HG03460 (cell line): ENCODE measurements around the gene SMTN.

Source experiments
- ATAC-seq: cut with Tn5 transposase; IDR thresholded peaks from one replicate; pipeline ENCODE4 v1.9.1; 2021; ENCODE audit not compliant: unreplicated experiment

The SMTN gene

GRCh38 chr22:31125521-31126117, 44.5 kb downstream of the SMTN start:
- ATAC-seq, result no peak

GRCh38 chr22:31126128-31126868, 45.2 kb downstream of the SMTN start:
- ATAC-seq, result no peak

- no peak for ATAC-seq
Measured at GRCh38 chr22:31126869-31127175, 45.7 kb downstream of the SMTN start.

GRCh38 chr22:31127181-31127772, 46.2 kb downstream of the SMTN start:
- no peak for ATAC-seq

DNA sequence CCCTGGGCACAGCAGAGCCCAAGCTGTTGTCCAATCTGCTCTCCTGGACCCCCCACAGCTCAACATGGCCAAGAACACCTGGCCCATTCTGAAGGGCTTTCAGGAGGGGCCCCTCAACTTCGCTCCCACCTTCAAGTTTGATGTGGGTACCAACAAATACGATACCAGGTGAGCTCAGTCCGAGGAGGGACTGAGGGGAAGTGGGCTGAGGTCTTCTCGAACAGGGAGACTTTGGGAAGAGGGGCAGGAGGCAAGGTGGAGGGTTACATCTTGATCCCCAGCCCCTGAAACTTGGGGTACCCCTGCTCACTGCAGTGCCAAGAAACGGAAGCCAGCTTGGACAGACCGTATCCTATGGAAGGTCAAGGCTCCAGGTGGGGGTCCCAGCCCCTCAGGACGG, 47.0 kb downstream of the SMTN start:
- no peak for ATAC-seq

DNA sequence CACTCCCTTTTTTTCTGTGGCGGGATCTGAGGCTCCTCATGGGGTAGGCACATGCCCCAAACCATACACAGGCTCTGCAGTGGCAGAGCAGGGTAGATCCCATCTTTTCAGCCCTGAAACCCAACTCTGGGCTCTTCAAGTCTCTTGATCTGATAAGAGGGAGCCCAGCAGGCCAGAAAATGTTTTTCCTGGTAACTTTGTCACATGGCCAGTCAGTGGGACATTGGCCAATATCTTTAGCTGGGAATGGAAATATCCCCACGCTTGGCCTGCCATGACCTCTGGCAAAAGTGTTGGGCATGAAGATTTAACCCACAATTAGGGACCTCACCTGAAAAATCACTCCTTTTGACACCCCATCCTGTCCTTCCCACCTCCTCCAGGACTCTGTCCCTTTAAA, 49.8 kb downstream of the SMTN start:
- ATAC-seq, result no peak

DNA sequence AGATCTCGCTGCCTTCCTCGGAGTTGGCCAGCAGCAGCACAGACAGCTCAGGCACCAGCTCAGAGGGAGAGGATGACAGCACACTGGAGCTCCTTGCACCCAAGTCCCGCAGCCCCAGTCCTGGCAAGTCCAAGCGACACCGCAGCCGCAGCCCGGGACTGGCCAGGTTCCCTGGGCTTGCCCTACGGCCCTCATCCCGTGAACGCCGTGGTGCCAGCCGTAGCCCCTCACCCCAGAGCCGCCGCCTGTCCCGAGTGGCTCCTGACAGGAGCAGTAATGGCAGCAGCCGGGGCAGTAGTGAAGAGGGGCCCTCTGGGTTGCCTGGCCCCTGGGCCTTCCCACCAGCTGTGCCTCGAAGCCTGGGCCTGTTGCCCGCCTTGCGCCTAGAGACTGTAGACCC, 52.8 kb downstream of the SMTN start:
- ATAC-seq, result no peak

GRCh38 chr22:31134688-31135087, 53.6 kb downstream of the SMTN start:
- no peak for ATAC-seq

- no peak for ATAC-seq
Measured at GRCh38 chr22:31135706-31136105, 54.6 kb downstream of the SMTN start.

DNA sequence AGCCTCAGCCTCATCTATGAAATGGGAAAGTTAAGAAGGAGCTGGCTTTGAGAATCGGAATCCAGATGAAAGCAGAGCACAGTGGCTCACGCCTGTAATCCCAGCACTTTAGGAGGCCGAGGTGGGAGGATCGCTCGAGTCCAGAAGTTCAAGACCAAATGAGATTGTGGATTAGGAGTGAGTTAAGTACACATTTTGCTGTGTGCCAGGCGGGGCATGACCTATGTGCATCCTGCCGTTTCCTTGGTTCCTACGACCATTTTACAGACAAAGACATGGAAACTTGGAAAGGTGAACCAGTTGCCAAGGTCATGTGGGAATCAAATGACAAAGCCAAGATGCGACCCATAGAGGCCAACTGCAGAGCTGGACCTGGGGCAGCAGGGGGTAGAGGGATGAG, 55.0 kb downstream of the SMTN start:
- no peak for ATAC-seq

DNA sequence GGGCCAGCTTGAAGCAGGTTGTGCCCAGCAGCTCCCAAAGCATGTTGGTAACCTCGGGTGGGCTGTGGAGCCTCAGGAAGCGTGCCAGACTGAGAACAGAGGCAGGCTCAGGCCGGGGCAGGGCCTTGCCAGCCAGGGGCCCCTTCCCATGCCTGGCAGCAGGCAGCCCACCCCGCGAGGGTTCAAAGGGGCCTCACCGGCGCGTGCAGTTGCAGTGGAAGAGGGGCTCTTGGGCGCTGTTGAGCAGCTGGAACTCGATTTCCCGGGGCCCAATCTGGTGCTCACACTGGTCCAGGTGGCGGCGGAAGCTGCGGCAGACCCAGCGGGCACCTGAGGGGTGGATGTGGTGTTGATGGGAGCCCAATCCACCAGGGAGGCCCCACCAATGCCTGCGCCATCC, 55.6 kb downstream of the SMTN start:
- ATAC-seq, result no peak

- ATAC-seq, result no peak
Measured at GRCh38 chr22:31137721-31138120, 56.6 kb downstream of the SMTN start.

DNA sequence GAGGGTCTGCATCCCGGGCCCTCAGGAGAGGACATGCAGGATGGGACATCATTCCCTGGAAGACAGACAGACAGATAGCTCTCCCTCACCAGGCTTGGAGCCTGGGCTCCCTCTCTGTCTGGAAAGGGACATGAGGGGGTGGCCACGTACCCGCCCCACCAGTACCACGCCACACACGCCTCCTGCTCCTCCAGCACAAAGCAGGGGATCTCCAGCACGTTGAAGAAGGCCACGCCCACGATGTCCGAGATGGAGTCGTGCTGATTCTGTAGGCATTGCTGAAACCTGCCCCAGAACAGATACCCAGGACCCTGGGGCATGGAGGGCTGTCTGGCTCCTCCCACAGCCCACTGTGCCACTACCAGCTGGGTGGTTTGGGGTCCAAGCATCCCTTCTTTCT, 57.0 kb downstream of the SMTN start:
- no peak for ATAC-seq

DNA sequence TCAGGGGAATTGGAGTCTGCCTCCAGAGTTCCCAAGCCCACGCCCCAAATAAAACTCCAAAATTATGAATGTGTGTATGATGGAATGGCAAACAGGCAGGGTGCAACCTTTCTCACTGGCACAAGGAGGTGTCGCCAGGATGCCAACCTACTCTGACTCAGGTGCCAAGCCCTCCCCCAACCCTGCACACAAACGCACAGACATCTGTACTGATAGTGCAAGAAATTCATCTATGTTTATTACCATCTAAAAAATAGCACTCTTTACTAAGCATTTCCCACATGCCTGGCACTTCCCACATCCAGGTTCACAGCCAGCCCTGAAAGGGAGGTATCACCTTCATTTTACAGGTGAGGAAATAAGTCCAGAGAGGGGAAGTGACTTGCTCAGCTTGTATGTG, 57.9 kb downstream of the SMTN start:
- no peak for ATAC-seq

- ATAC-seq, result no peak
Measured at GRCh38 chr22:31139866-31140716, 59.0 kb downstream of the SMTN start, which contains the start of gene PLA2G3. PLA2G3 (minus strand) TSS chr22:31140508; CDS start chr22:31140354, 154 bp downstream.

DNA sequence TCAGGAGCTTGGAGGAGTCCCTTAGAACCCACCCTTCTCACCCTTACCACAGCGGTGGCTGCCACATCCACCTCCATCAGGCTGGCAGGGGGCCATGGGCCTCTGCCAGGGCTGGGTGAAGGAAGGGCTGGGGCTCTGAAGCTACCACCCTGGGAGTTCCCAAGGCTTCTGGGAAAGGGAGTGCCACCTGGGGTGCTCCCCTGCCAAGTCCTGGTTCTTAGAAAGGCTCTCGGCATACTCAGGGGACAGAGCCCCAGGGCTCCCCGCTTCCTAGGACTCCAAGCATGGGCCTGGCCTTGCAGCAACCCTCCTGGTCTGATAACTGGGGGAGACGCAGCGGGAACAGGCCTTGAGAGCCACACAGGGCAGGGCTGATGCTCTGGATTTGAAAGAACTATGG, 59.6 kb downstream of the SMTN start:
- ATAC-seq, result no peak

DNA sequence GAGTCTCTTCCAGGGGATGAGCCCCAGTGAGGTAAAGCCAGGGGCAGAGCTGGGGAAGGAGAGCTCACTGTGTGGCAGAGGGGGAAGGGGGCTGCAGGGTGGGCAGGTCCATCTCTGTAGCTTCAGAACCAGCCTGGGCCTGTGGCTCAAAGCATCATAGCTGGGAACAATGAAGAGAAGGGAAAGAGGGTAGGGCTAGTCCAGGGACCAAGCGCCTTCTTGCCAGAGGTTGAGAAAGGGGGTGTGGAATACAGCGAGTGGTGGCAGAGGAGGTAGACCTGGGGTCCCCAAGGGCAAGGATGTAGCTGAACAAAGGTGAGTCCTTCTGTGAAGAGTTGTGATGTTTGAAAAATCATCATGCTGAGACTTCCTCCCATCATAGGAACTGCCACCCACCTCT, 60.4 kb downstream of the SMTN start:
- no peak for ATAC-seq

DNA sequence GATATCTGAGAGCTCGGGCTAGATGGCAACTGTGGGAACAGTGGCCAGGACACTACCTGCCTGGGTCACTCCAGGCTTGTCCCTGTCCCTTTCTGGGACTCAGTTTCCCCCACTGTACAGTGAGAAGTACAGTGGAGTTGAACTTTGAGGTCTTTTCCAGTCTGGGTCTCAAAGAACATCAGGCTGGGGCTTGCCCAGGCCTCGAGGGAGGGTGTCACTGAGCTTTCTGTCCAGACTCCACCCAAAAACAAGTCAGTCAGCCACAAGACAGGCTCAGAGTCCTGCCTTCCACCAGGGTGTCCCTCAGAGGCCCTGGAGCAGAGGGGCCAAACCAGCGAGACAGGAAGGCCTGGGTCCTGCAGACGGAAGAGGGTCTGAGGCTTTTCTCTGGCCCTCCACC, 61.2 kb downstream of the SMTN start:
- no peak for ATAC-seq

- no peak for ATAC-seq
Measured at GRCh38 chr22:31143038-31143437, 61.9 kb downstream of the SMTN start.

GRCh38 chr22:31143537-31143936, 62.4 kb downstream of the SMTN start:
- no peak for ATAC-seq

DNA sequence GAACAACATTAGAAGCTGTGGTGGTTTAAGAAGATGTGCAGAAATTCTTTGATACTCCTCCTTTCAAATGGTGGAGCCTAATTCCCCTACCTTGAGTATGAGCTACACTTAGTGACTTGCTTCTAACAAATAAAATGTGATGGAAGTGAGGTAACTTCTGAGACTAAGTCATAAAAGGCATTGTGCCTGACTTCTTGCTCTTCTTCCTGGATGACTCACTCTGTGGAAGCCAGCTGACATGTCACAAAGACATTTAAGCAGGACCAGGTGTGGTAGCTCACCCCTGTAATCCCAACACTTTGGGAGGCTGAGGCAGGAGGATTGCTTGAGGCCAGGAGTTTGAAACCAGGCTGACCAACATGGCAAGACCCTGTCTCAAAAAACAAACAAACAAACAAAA, 63.1 kb downstream of the SMTN start:
- ATAC-seq, result no peak

- ATAC-seq, result no peak
Measured at GRCh38 chr22:31148488-31148887, 67.4 kb downstream of the SMTN start.
